H1 (cell line): ENCODE measurements around the gene KCNJ10. TPM values are rescaled to one million over a fixed set of nuclear protein-coding genes. Genes with fewer than 3 reads are reported as not detected.

Source experiments
- ASH2L ChIP-seq: fragments of 200-600, 300-600 bp; sonication (generic); IDR thresholded peaks from one replicate; pipeline ENCODE4 v1.7.1; 2017; ENCODE audit warnings: low read length
- BCL11A ChIP-seq, 2 experiments: IDR thresholded peaks; one replicate each; pipeline ENCODE4 v1.6.1; 2011; ENCODE audit warnings: low read depth in 2 of 2, low read length in 2 of 2, mild to moderate bottlenecking in 2 of 2
- CBX5 ChIP-seq: fragments of 300-800, 300-1000 bp; sonication (generic); IDR thresholded peaks from 2 replicates; pipeline ENCODE4 v1.7.1; 2016; ENCODE audit warnings: antibody characterized with exemption, low read length, low read depth
- CREB1 ChIP-seq: IDR thresholded peaks from 2 replicates; pipeline ENCODE4 v1.6.1; 2012; ENCODE audit warnings: inconsistent platforms
- CTBP2 ChIP-seq: IDR thresholded peaks from 2 replicates; pipeline ENCODE4 v1.7.0; 2011; ENCODE audit warnings: borderline replicate concordance, mild to moderate bottlenecking, moderate library complexity, mixed read lengths, low read length; ENCODE audit not compliant: insufficient read depth, insufficient read length
- EP300 ChIP-seq, 2 experiments: IDR thresholded peaks; 1 replicate in 1 of 2; 2 replicates in 1 of 2; pipeline ENCODE4 v1.6.1; 2011 to 2012; ENCODE audit warnings: low read depth in 2 of 2, low read length in 2 of 2, mild to moderate bottlenecking in 2 of 2, borderline replicate concordance in 1 of 2, inconsistent platforms in 1 of 2, moderate library complexity in 1 of 2
- HDAC2 ChIP-seq, 2 experiments: fragments of 300-600 bp in 1 of 2; sonication (generic) in 1 of 2; IDR thresholded peaks; 2 replicates each; pipeline ENCODE4 v1.6.1; 2011 to 2012; ENCODE audit warnings: low read depth in 2 of 2, low read length in 2 of 2, mild to moderate bottlenecking in 2 of 2, moderate library complexity in 2 of 2, borderline replicate concordance in 1 of 2, inconsistent platforms in 1 of 2
- JUND ChIP-seq: IDR thresholded peaks from 2 replicates; pipeline ENCODE4 v1.6.1; 2011; ENCODE audit warnings: mild to moderate bottlenecking, improper control_type of control experiment, low read length
- KDM1A ChIP-seq: fragments of 200-600, 300-600 bp; sonication (generic); IDR thresholded peaks from 2 replicates; pipeline ENCODE4 v1.7.1; 2016; ENCODE audit warnings: mild to moderate bottlenecking, low read length, borderline replicate concordance
- KDM5A ChIP-seq: fragments of 200-600 bp; IDR thresholded peaks from 2 replicates; pipeline ENCODE4 v1.7.1; 2012; ENCODE audit warnings: mild to moderate bottlenecking, low read length, inconsistent platforms, mixed read lengths
- NANOG ChIP-seq: IDR thresholded peaks from 2 replicates; pipeline ENCODE4 v1.6.1; 2011; ENCODE audit warnings: low read length, low read depth, mild to moderate bottlenecking, inconsistent platforms; ENCODE audit not compliant: insufficient read depth, poor library complexity, severe bottlenecking
- RAD21 ChIP-seq, 2 experiments: IDR thresholded peaks in 1 of 2; conservative IDR thresholded peaks in 1 of 2; 2 replicates each; pipeline ENCODE4 v1.6.1; 2011; ENCODE audit warnings: low read depth in 2 of 2, low read length in 2 of 2, improper control_type of control experiment in 1 of 2, inconsistent platforms in 1 of 2, mild to moderate bottlenecking in 1 of 2, moderate library complexity in 1 of 2
- SIN3A ChIP-seq, 2 experiments: IDR thresholded peaks in 1 of 2; conservative IDR thresholded peaks in 1 of 2; 2 replicates each; pipeline ENCODE4 v1.6.1; 2011 to 2012; ENCODE audit warnings: low read length in 2 of 2, improper control_type of control experiment in 1 of 2, low read depth in 1 of 2, mild to moderate bottlenecking in 1 of 2
- SP2 ChIP-seq: IDR thresholded peaks from 2 replicates; pipeline ENCODE4 v1.6.1; 2012; ENCODE audit warnings: mild to moderate bottlenecking, low read length, inconsistent platforms
- SRF ChIP-seq: IDR thresholded peaks from 2 replicates; pipeline ENCODE4 v1.6.1; 2011; ENCODE audit warnings: mild to moderate bottlenecking, low read depth, low read length, moderate library complexity
- SUZ12 ChIP-seq: fragments of 200-600 bp; sonication (generic); IDR thresholded peaks from 2 replicates; pipeline ENCODE4 v1.6.1; 2012; ENCODE audit warnings: mild to moderate bottlenecking, inconsistent platforms, low read length, moderate library complexity, mixed read lengths
- TBP ChIP-seq: IDR thresholded peaks from 2 replicates; pipeline ENCODE4 v1.6.1; 2011; ENCODE audit warnings: low read depth, low read length, improper control_type of control experiment
- TEAD4 ChIP-seq: IDR thresholded peaks from 2 replicates; pipeline ENCODE4 v1.6.1; 2012; ENCODE audit warnings: low read depth, low read length, inconsistent platforms, mixed read lengths
- YY1 ChIP-seq: IDR thresholded peaks from 2 replicates; pipeline ENCODE4 v1.6.1; 2011; ENCODE audit warnings: low read depth, mild to moderate bottlenecking, low read length
- polyA plus RNA-seq, 7 experiments: library from polyadenylated mRNA; depleted of rRNA in 3 of 7; stranded (reverse) in 5 of 7; unstranded in 2 of 7; fragments of >200 nt in 5 of 7; fragments of 200-250 nt in 2 of 7; gene quantifications; 1 replicate in 5 of 7; 2 replicates in 1 of 7; 4 replicates in 1 of 7; pipeline versions ENCODE4 v1.2.1 to v1.2.3, GENCODE V29; 2011 to 2013; ENCODE audit warnings: missing spikeins in 2 of 7, mixed read lengths in 2 of 7
- total RNA-seq: library from RNA; stranded (reverse); fragmentation: NEBNext Ultra II Directional; extraction: Animal tissue kit (Norgen Biotek cat#: 25700); gene quantifications from 2 replicates; pipeline ENCODE4 v1.2.1, GENCODE V29; 2021
- TF ChIP-seq, protein P1 (sequence below): IDR thresholded peaks from 2 replicates; pipeline ENCODE4 v1.6.1; 2012; ENCODE audit warnings: inconsistent platforms
- TF ChIP-seq, protein P2 (sequence below): IDR thresholded peaks from 2 replicates; pipeline ENCODE4 v1.6.1; 2011; ENCODE audit warnings: low read depth, mild to moderate bottlenecking, low read length; ENCODE audit not compliant: insufficient read depth

Gene KCNJ10
- total and polyA plus RNA-seq, 2 of the 8 experiments (the other 6 are each of a cell fraction or from before 2014, with no cell fraction given): 1.7 to 2.4 TPM

DNA sequence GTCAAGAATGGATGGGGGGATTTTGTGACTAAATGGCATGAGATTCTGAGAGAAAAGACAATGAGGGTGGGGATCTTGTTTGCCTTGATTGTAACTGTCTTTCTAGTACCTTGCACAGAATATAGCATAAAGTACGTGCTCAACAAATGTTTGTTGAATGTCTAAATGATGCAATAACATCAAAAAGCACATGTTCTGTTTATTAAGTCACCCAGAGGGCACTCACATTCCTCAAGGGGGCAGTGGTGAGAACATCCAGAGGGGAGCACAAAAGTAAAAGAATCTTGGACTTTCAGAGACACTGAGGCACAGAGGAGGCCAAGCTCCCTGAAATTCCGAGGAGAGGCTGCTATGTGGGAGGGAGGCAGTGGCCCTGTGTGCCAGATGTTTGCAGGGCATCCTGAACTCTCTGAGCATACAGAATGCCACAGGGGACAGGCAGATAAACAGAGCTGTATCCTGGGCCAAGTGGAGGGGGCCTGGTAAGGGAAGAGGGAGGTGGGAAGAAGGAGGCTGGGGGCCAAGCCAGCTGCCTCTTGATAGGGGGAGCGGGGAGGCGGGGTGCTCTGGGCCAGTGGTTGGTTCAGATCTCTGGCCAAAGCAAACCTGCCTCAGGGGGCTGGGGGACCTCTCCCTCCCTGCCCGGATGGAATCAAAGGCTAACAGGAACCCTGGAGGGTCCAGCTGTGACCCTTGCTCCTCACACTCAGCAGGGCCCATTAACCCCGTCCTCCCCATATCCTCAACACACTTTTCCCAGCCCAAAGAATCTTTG is 39.1 kb upstream of the KCNJ10 start (continued):
- peak in 1 of 2 experiments; percentile 49; a peak in 1 of 3 replicates for TF ChIP-seq EP300 (IDR thresholded peaks at IDR 0.05; ENCODE audit: borderline replicate concordance in 1 of 2, low read depth in 2 of 2, low read length in 2 of 2)
- peak; percentile 4; the same call in 1 of the 2 replicates for TF ChIP-seq KDM1A
- TF ChIP-seq, protein P1, sequence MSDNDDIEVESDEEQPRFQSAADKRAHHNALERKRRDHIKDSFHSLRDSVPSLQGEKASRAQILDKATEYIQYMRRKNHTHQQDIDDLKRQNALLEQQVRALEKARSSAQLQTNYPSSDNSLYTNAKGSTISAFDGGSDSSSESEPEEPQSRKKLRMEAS: peak; percentile 95
- TF ChIP-seq NANOG: no peak
- TF ChIP-seq SP2: no peak
- TF ChIP-seq HDAC2 (IDR thresholded peaks at IDR 0.05; ENCODE audit: borderline replicate concordance in 1 of 2, low read depth in 2 of 2, low read length in 2 of 2): 0 out of 4 replicates have a peak, but pooled peaks of 1 of the 2 experiments have one; percentile 49
- TF ChIP-seq CBX5: no peak
- peak; percentile 88 for TF ChIP-seq TEAD4
- peak; percentile 43 for TF ChIP-seq CTBP2
- no peak for TF ChIP-seq CREB1
- no peak for TF ChIP-seq YY1
- TF ChIP-seq BCL11A (IDR thresholded peaks at IDR 0.05; ENCODE audit: low read depth in 2 of 2, low read length in 2 of 2): no peak
- no peak for TF ChIP-seq SIN3A (conservative IDR thresholded peaks at IDR 0.05 in 1 of 2, IDR thresholded peaks at IDR 0.05 in 1 of 2; ENCODE audit: low read depth in 1 of 2, low read length in 2 of 2)
- peak; percentile 24 to 35; a peak in 3 of 4 replicates for TF ChIP-seq RAD21 (IDR thresholded peaks at IDR 0.05 in 1 of 2, conservative IDR thresholded peaks at IDR 0.05 in 1 of 2; ENCODE audit: low read depth in 2 of 2, low read length in 2 of 2)
- TF ChIP-seq SUZ12: no peak
- TF ChIP-seq SRF: no peak
- TF ChIP-seq KDM5A: no peak
- TF ChIP-seq JUND: peak; percentile 64; the same call in 1 of the 2 replicates
- TF ChIP-seq, protein P2, sequence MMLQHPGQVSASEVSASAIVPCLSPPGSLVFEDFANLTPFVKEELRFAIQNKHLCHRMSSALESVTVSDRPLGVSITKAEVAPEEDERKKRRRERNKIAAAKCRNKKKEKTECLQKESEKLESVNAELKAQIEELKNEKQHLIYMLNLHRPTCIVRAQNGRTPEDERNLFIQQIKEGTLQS: 0 out of 2 replicates have a peak, but pooled peaks have one; percentile 21
- no peak for TF ChIP-seq ASH2L
- TF ChIP-seq TBP: no peak
